ENCODE results near the gene CKAP4.
A peak's percentile ranks its signal among the peaks of the same experiment; 100 is the strongest.

The CKAP4 gene

GRCh38 chr12:106274575-106275121 lies 26.8 kb upstream of the CKAP4 start:
- DNase-seq (ENCODE audit: low read depth in 2 of 2) = no peak

- no peak for DNase-seq (ENCODE audit: low read depth in 2 of 2)
These were observed 26.2 kb upstream of the CKAP4 start for GRCh38 chr12:106274012-106274411.

- DNase-seq (ENCODE audit: low read depth in 2 of 2) = no peak
These were observed 25.7 kb upstream of the CKAP4 start for GRCh38 chr12:106273491-106273890.

GRCh38 chr12:106271575-106272505 lies 24.0 kb upstream of the CKAP4 start:
- DNase-seq (ENCODE audit: low read depth in 2 of 2) = no peak

GRCh38 chr12:106269150-106269771 lies 21.4 kb upstream of the CKAP4 start:
- no peak for DNase-seq (ENCODE audit: low read depth in 2 of 2)

- DNase-seq (ENCODE audit: low read depth in 2 of 2) = no peak
These were observed 19.7 kb upstream of the CKAP4 start for GRCh38 chr12:106267535-106267934.

GRCh38 chr12:106265116-106265515 lies 17.3 kb upstream of the CKAP4 start:
- DNase-seq (ENCODE audit: low read depth in 2 of 2) = no peak

GRCh38 chr12:106258935-106259334 lies 11.1 kb upstream of the CKAP4 start:
- no peak for DNase-seq (ENCODE audit: low read depth in 2 of 2)

- no peak for DNase-seq (ENCODE audit: low read depth in 2 of 2)
These were observed 10.4 kb upstream of the CKAP4 start for GRCh38 chr12:106258226-106258625.

- no peak for DNase-seq (ENCODE audit: low read depth in 2 of 2)
These were observed 8.7 kb upstream of the CKAP4 start for GRCh38 chr12:106256524-106256923.

- DNase-seq (ENCODE audit: low read depth in 2 of 2) = no peak
These were observed 8.1 kb upstream of the CKAP4 start for GRCh38 chr12:106255952-106256351.

- DNase-seq (ENCODE audit: low read depth in 2 of 2) = no peak
These were observed 7.7 kb upstream of the CKAP4 start for GRCh38 chr12:106255493-106255892.

GRCh38 chr12:106254724-106255123 lies 6.9 kb upstream of the CKAP4 start:
- no peak for DNase-seq (ENCODE audit: low read depth in 2 of 2)

- DNase-seq (ENCODE audit: low read depth in 2 of 2) = no peak
These were observed 4.0 kb upstream of the CKAP4 start for GRCh38 chr12:106251631-106252455.

- DNase-seq (ENCODE audit: low read depth in 2 of 2) = no peak
These were observed 1.8 kb upstream of the CKAP4 start for GRCh38 chr12:106249411-106250135.

GRCh38 chr12:106248846-106249371 lies 1.1 kb upstream of the CKAP4 start:
- no peak for DNase-seq (ENCODE audit: low read depth in 2 of 2)

- no peak for DNase-seq (ENCODE audit: low read depth in 2 of 2)
These were observed 559 bp upstream of the CKAP4 start for GRCh38 chr12:106248312-106248845.

- DNase-seq (ENCODE audit: low read depth in 2 of 2) = peak; percentile 25 to 30
These were observed 738 bp downstream of the CKAP4 start for GRCh38 chr12:106246891-106247673.

- no peak for DNase-seq (ENCODE audit: low read depth in 2 of 2)
These were observed 2.1 kb downstream of the CKAP4 start for GRCh38 chr12:106245767-106246166.

- no peak for DNase-seq (ENCODE audit: low read depth in 2 of 2)
These were observed 4.2 kb downstream of the CKAP4 start for GRCh38 chr12:106243620-106244019.
